Measurements from ENCODE around the gene SLC35F6. TPM values are rescaled to one million over a fixed set of nuclear protein-coding genes. Genes with fewer than 3 reads are reported as not detected.

SLC35F6 gene
- total RNA-seq, 3 donors from 2014 or later (not counting 1 experiment from before 2014, with no cell fraction given): 30.0 to 35.6 (median 30.4) TPM

GRCh38 chr2:26727641-26728561 is 36.2 kb upstream of the SLC35F6 start:
- Histone ChIP-seq H3K4me3 (ENCODE audit: low read length) (no peak overlapping the region), H3K4me1 (ENCODE audit: control insufficient read depth, insufficient read depth, low read length) (peaks cover 4% of the 10 kb centered on the region), H3K9me3 (ENCODE audit: control insufficient read depth, insufficient read depth, low read length) (no peaks in the 10 kb centered on the region), H3K27ac (ENCODE audit: low read length) (no peak overlapping the region), H3K36me3 (ENCODE audit: control insufficient read depth, insufficient read depth, low read length) (no peaks in the 10 kb centered on the region), H3K27me3 (ENCODE audit: control insufficient read depth, insufficient read depth, low read length) (peaks cover 3% of the 10 kb centered on the region)
- H3K36me3 Mint-ChIP-seq: no peaks in the 10 kb centered on the region
- intact Hi-C loops (cut with micrococcal nuclease): no loop called here
- peak in 1 of 2 donors; percentile 53 for DNase-seq
- no peak overlapping the region for H3K4me3 Mint-ChIP-seq
- peak in 2 of 3 donors; percentile 46 to 92 for ATAC-seq
- H3K4me1 Mint-ChIP-seq: peaks cover 0 to 7% of the 10 kb centered on the region in 2 donors
- no peaks in the 10 kb centered on the region for H3K9me3 Mint-ChIP-seq
- TF ChIP-seq CTCF (IDR thresholded peaks at IDR 0.05): peak; percentile 17
- WGBS (ENCODE audit: insufficient coverage): 61% methylated on average over 101 of the region's 101 CpGs
- no peak overlapping the region for H3K27ac Mint-ChIP-seq
- H3K27me3 Mint-ChIP-seq (ENCODE audit: low read depth in 2 of 2): peaks cover 11 to 15% of the 10 kb centered on the region in 2 donors

- Mint-ChIP-seq H3K27me3 (ENCODE audit: low read depth in 2 of 2) (peaks cover 15 to 22% of the 10 kb centered on the region in 2 donors), H3K4me1 (peaks cover 0 to 7% of the 10 kb centered on the region in 2 donors), H3K9me3 (no peaks in the 10 kb centered on the region), H3K36me3 (no peaks in the 10 kb centered on the region), H3K4me3 (peak overlapping the region; percentile 15), H3K27ac (no peak overlapping the region)
- Histone ChIP-seq H3K9me3 (ENCODE audit: control insufficient read depth, insufficient read depth, low read length) (no peaks in the 10 kb centered on the region), H3K27ac (ENCODE audit: low read length) (no peak overlapping the region), H3K36me3 (ENCODE audit: control insufficient read depth, insufficient read depth, low read length) (no peaks in the 10 kb centered on the region), H3K4me3 (ENCODE audit: low read length) (no peak overlapping the region), H3K4me1 (ENCODE audit: control insufficient read depth, insufficient read depth, low read length) (peaks cover 4% of the 10 kb centered on the region), H3K27me3 (ENCODE audit: control insufficient read depth, insufficient read depth, low read length) (peaks cover 3% of the 10 kb centered on the region)
- DNase-seq (no peak), ATAC-seq (no peak)
- intact Hi-C loops (cut with micrococcal nuclease): no loop called here
- no peak for TF ChIP-seq CTCF (IDR thresholded peaks at IDR 0.05)
- 100% methylated on average over 2 of the region's 2 CpGs for WGBS (ENCODE audit: insufficient coverage)
These were observed 34.8 kb upstream of the SLC35F6 start for GRCh38 chr2:26729311-26729710.

- ATAC-seq (no peak), DNase-seq (no peak)
- WGBS (ENCODE audit: insufficient coverage): 68% methylated on average over 19 of the region's 19 CpGs
- no peak for TF ChIP-seq CTCF (IDR thresholded peaks at IDR 0.05)
- Histone ChIP-seq H3K27ac (ENCODE audit: low read length) (no peak overlapping the region), H3K4me1 (ENCODE audit: control insufficient read depth, insufficient read depth, low read length) (peaks cover 5% of the 10 kb centered on the region), H3K9me3 (ENCODE audit: control insufficient read depth, insufficient read depth, low read length) (no peaks in the 10 kb centered on the region), H3K4me3 (ENCODE audit: low read length) (no peak overlapping the region), H3K36me3 (ENCODE audit: control insufficient read depth, insufficient read depth, low read length) (no peaks in the 10 kb centered on the region), H3K27me3 (ENCODE audit: control insufficient read depth, insufficient read depth, low read length) (peaks cover 3% of the 10 kb centered on the region)
- Mint-ChIP-seq H3K27ac (no peak overlapping the region), H3K4me1 (peaks cover 9 to 16% of the 10 kb centered on the region in 2 donors), H3K36me3 (no peaks in the 10 kb centered on the region), H3K9me3 (no peaks in the 10 kb centered on the region), H3K27me3 (ENCODE audit: low read depth in 2 of 2) (peaks cover 12 to 22% of the 10 kb centered on the region in 2 donors), H3K4me3 (no peak overlapping the region)
- intact Hi-C loops (cut with micrococcal nuclease): no loop called here
These were observed 33.3 kb upstream of the SLC35F6 start for GRCh38 chr2:26730549-26731344.
